Measurements from ENCODE around the gene TMEM232.

- peak; percentile 47 to 62 (median 58) for TF ChIP-seq CTCF (optimal IDR thresholded peaks at IDR 0.05 in 1 of 3, IDR thresholded peaks at IDR 0.05 in 1 of 3, conservative IDR thresholded peaks at IDR 0.05 in 1 of 3; ENCODE audit: extremely low read depth in 1 of 3, insufficient read depth in 2 of 3, low read length in 3 of 3)
- TF ChIP-seq EZH2 (IDR thresholded peaks at IDR 0.05; ENCODE audit: low read length) = no peak
Measured at GRCh38 chr5:110590187-110590586, 136.3 kb downstream of the TMEM232 start.

Measured in keratinocyte (primary cell).